Measurements from ENCODE around the gene SUN5. TPM values are rescaled to one million over a fixed set of nuclear protein-coding genes. Genes with fewer than 3 reads are reported as not detected.

SUN5 gene
- total RNA-seq, 1 donor = not detected

DNA sequence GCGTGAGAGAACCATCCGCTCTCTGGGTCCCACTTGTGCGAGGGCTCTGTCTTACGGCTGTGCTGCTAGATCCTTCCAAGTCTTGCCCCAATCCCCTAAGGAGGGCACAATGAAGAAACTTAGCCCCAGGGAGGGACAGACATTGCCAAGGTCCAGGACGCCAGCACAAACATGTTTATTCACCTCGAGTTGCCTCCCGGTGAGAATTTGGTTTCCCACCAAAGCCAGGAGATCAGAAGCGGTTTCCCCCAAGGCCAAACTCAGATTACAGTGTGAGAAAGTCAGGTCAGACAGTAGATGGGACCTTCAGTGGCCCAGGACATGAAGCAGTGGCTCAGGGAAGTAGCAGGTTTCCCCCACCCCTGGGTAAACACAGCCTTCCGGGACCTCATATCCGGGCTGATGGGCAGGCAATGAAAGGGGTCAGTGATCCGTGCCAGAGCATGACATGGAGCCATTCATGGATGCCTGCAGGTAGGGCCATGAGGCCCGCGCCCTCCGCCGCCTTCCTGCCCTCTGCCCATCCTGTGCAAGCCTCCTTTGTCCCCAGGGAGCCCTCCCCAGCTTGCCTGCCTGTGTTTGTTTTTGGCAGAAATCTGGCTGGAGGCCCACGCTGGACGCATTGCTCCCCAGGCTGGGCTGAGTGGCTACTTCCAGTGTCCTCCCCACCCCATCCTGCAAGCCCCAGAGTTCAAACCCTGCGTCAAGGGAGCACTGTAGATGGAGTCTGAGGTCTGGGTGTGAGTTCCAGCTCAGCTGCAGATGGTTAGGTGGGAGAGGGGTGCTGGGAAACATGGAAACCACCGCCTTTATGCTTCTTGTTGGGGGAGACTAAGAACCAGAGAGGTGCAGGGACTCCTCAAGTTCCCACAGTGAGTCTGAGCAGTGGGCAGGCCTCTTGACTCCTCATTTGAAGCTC lies 5.2 kb upstream of the SUN5 start:
- TF ChIP-seq, protein P1, sequence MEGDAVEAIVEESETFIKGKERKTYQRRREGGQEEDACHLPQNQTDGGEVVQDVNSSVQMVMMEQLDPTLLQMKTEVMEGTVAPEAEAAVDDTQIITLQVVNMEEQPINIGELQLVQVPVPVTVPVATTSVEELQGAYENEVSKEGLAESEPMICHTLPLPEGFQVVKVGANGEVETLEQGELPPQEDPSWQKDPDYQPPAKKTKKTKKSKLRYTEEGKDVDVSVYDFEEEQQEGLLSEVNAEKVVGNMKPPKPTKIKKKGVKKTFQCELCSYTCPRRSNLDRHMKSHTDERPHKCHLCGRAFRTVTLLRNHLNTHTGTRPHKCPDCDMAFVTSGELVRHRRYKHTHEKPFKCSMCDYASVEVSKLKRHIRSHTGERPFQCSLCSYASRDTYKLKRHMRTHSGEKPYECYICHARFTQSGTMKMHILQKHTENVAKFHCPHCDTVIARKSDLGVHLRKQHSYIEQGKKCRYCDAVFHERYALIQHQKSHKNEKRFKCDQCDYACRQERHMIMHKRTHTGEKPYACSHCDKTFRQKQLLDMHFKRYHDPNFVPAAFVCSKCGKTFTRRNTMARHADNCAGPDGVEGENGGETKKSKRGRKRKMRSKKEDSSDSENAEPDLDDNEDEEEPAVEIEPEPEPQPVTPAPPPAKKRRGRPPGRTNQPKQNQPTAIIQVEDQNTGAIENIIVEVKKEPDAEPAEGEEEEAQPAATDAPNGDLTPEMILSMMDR (IDR thresholded peaks at IDR 0.05; ENCODE audit: insufficient read depth, low read depth, low read length) = no peak
- H3K4me3 ChIP-seq (ENCODE audit: low read depth, low read length) = no peak overlapping the region
- DNase-seq (ENCODE audit: low read depth) = no peak

DNA sequence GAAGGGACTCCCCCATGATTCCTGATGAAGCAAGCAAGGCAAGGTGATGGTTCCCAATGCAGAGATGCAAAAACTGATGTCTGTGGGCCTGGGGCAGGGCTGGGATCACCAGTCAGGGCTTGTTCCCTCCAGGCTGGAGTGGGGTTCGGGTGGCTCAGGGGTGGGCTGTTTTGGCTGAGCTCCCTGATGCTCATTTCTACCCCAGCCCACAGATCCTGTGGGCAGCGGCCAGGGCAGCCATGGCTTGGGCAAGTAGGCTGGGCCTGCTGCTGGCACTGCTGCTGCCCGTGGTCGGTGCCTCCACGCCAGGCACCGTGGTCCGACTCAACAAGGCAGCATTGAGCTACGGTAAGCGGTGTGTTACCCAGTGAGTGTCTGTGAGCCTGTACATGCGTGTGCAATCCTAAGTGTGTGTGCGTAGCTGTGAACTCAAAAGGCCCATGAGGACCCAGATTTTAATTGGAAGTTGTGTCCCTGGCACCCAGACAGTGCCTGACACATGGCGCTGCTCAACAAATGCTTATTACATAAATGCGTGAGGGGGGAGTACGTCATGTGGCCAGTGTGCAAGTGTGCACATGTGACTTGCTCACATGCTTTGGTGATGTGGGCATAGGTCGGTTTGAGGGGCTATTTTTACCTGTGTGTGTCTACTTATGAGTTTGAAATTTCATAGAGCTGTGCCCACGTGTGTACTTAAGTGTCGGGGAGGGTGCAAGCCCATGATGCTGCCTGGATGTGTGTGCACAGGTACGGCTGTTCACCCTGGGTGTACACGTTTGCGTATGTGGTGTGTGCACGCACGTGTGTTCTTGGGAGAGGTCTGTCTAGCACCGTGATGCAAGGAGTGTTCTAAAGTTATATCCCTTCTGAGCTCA lies 4.3 kb upstream of the SUN5 start:
- no peak overlapping the region for H3K4me3 ChIP-seq (ENCODE audit: low read depth, low read length)
- TF ChIP-seq, protein P1 (IDR thresholded peaks at IDR 0.05; ENCODE audit: insufficient read depth, low read depth, low read length) = no peak
- DNase-seq (ENCODE audit: low read depth) = no peak

DNA sequence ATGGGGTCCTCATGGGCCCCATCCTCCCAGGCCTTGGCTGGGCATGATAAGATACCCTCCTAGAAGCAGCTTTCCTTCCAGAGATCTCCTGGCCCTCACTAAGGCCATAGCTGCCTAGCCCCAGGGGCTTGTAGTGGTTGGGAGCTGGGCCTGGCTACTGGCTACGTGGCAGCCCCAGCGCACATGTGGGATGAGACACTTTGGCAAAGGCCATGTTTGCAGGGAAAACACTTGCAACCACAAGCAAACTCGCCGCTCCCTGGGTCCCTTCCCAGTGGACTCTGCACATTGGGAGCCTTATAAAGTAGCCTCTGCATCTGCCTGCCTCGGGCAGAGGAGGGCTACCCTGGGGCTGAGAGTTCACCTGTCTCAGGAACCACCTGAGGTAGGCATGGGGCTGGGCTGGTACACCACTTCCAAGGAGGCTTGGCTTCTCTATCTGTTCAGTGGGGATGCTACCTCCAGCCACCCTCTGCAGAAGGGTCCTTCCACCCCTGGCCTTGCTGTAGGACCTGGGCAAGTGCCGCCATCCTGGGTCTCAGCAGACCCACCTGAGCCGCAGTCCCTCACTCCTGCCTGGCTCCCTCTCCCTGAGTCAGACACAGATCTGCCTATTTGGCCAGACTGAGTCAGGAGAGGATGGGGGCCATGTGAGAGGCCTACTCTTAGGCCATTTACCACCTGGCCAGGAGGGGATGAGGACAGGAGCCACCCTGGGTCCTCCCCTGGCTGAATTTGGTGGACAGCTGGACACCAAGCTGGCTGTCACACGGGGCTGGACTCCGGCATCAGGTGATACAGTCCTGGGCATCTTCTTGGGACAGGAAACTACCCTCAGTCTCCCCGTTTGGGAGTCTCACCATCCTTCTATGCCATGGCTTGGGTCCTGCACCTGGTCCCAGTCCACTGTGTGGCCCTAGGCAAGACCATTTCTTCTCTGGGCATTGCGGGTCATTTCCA lies 3.4 kb upstream of the SUN5 start, which contains the start of gene BPIFB2:
Gene BPIFB2 (plus strand): TSS at position 329 of the 960 bp plus-strand sequence. CDS start 871 bp downstream, outside the sequence.
- H3K4me3 ChIP-seq (ENCODE audit: low read depth, low read length) = no peak within 1 kb of the TSS
- no peak for DNase-seq (ENCODE audit: low read depth)
- TF ChIP-seq, protein P1 (IDR thresholded peaks at IDR 0.05; ENCODE audit: insufficient read depth, low read depth, low read length) = no peak

DNA sequence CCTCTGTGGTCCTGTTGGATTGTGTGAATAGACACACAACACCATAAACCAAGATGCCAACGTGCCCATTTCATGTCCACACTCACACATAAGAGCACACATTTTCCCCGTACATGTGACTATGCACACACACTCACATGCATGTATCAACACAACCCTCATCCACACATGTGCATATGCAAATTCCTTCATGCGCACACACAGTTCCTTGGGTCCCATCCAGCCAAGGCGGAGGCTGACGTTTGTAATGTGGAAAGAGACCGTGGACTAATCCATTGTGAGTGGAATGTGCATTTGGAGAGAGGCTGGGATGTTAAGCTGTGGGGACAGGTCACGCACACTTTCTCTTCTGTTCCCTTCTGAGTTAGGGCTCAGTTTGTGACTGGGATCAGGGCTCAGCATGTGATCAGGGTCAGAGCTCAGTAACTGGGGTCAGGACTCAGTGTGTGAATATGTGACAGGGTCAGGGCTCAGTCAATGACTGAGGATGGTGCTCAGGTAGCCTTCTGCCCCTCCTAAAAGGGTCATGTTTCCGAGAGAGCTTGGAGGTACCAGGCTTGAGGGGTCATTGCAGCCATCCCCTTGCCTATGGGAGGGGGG lies 2.6 kb upstream of the SUN5 start:
- no peak for DNase-seq (ENCODE audit: low read depth)
- TF ChIP-seq, protein P1 (IDR thresholded peaks at IDR 0.05; ENCODE audit: insufficient read depth, low read depth, low read length) = no peak
- H3K4me3 ChIP-seq (ENCODE audit: low read depth, low read length) = no peak overlapping the region

DNA sequence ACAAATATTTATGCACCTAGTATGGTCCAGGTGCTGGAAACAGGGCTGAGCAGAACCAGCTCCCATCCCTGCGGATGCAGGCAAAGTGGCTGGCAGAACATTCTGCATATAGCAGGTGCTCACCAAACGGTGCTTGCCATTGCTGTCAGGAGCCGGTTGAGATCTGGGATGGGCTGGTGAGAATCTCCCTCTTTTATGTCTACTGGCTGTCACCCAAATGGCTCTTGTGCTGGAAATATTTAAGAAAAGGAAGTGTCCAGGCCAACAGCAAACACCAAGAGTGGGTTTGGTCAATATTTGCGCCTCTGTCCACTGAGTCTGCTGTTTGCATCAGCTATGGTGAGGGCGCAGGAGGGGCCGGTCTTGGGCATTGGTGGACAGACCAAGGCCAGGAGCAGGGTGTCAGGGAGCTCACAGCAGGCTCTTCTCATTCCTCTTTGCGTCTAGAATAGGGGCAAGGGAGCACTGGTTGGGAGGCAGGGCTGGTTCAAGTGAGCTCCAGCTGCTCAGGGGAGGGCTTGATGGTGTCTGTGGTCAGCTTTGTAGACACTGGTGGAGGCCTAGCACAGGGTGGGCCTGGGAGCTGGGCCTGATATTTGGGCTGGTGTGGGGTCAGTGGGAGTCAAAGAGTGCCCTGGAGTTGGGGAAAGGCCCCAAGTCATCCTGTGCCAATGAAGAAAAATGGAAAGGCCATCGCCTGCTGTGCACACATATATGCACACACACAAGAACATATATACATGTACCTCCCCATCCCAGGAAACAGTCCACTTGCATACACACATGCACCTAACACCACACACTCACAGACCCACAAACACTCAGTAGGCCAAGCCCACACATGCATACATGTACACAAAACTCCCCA lies 1.9 kb upstream of the SUN5 start:
- no peak overlapping the region for H3K4me3 ChIP-seq (ENCODE audit: low read depth, low read length)
- no peak for DNase-seq (ENCODE audit: low read depth)
- TF ChIP-seq, protein P1 (IDR thresholded peaks at IDR 0.05; ENCODE audit: insufficient read depth, low read depth, low read length) = no peak
